ENCODE data around the gene HTT. TPM values are rescaled to one million over a fixed set of nuclear protein-coding genes. Genes with fewer than 3 reads are reported as not detected.

The HTT gene
- total RNA-seq, 2 experiments from 2014 or later: 56.9 to 62.6 TPM

DNA sequence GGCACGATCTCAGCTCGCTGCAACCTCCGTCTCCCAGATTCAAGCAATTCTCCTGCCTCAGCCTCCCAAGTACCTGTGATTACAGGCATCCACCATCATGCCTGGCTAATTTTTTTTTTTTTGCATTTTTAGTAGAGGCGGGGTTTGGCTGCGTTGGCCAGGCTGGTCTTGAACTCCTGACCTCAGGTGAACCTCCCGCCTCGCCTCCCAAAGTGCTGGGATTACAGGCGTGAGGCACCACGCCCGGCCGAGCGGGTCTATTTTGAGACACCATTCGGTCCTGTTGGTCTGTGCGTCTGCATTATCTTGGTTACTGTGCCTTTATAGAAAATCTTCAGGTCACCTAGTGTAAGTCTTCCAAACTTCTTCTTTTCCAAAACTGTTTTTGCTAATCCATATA lies 196.7 kb downstream of the HTT start:
- no peaks in the 10 kb centered on the region for H3K36me3 ChIP-seq (ENCODE audit: insufficient read depth, low read length)
- no peak overlapping the region for H3K4me3 Mint-ChIP-seq
- peaks cover 3% of the 10 kb centered on the region for H3K9me3 Mint-ChIP-seq
- H3K27ac ChIP-seq (ENCODE audit: low read depth in 1 of 2, low read length in 2 of 2): no peak overlapping the region
- no peaks in the 10 kb centered on the region for H3K9me3 ChIP-seq (ENCODE audit: control insufficient read depth in 1 of 2, insufficient read depth in 1 of 2, low read length in 2 of 2)
- no peaks in the 10 kb centered on the region for H3K27me3 ChIP-seq (ENCODE audit: control insufficient read depth in 1 of 2, insufficient read depth in 2 of 2, low read length in 2 of 2)
- intact Hi-C loops (cut with DNase I, micrococcal nuclease): no loop called here
- DNase-seq (no peak), ATAC-seq (ENCODE audit: poor library complexity) (no peak)
- H3K27me3 Mint-ChIP-seq: no peaks in the 10 kb centered on the region
- ChIA-PET CTCF (no interaction called here), POLR2A (no interaction called here)
- TF ChIP-seq CTCF (IDR thresholded peaks at IDR 0.05): no peak
- H3K4me1 Mint-ChIP-seq (ENCODE audit: low read depth): no peaks in the 10 kb centered on the region
- no peaks in the 10 kb centered on the region for H3K36me3 Mint-ChIP-seq (ENCODE audit: low read depth)
- H3K27ac Mint-ChIP-seq: no peak overlapping the region
- H3K4me1 ChIP-seq (ENCODE audit: insufficient read depth, low read length): no peaks in the 10 kb centered on the region
- no peak overlapping the region for H3K4me3 ChIP-seq (ENCODE audit: low read length)

DNA sequence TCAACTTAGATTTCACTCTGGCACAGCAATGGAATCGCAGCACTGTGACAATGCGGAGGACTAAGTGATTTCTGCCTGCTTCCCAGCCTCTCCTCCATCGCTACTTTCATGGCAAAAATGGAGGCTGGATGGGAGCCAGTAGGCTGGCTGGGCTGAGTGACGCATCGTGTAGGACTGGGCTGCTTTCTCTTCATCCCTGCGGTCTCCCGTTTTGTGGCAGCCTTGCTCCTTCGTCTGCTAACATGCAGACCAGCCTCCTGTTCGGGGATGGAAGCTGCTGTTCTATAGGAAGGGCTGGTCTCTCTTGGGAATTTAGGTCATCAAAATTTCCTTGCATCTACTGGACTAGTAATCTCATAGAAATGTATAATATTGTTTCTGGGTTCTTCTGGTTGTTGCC lies 202.5 kb downstream of the HTT start:
- no peak for ATAC-seq (ENCODE audit: poor library complexity)
- H3K9me3 Mint-ChIP-seq: peaks cover 3% of the 10 kb centered on the region
- no peak for TF ChIP-seq CTCF (IDR thresholded peaks at IDR 0.05)
- intact Hi-C loops (cut with DNase I, micrococcal nuclease): no loop called here
- Histone ChIP-seq H3K4me3 (ENCODE audit: low read length) (no peak overlapping the region), H3K27me3 (ENCODE audit: control insufficient read depth in 1 of 2, insufficient read depth in 2 of 2, low read length in 2 of 2) (peaks cover 0 to 3% of the 10 kb centered on the region in 2 experiments), H3K9me3 (ENCODE audit: control insufficient read depth in 1 of 2, insufficient read depth in 1 of 2, low read length in 2 of 2) (peaks cover 0 to 3% of the 10 kb centered on the region in 2 experiments), H3K4me1 (ENCODE audit: insufficient read depth, low read length) (no peaks in the 10 kb centered on the region), H3K36me3 (ENCODE audit: insufficient read depth, low read length) (no peaks in the 10 kb centered on the region), H3K27ac (ENCODE audit: low read depth in 1 of 2, low read length in 2 of 2) (no peak overlapping the region)
- no peaks in the 10 kb centered on the region for H3K4me1 Mint-ChIP-seq (ENCODE audit: low read depth)
- H3K4me3 Mint-ChIP-seq: no peak overlapping the region
- no peaks in the 10 kb centered on the region for H3K27me3 Mint-ChIP-seq
- no peak overlapping the region for H3K27ac Mint-ChIP-seq
- POLR2A ChIA-PET: no interaction called here
- CTCF ChIA-PET: no interaction called here
- DNase-seq: no peak
- H3K36me3 Mint-ChIP-seq (ENCODE audit: low read depth): peaks cover 4% of the 10 kb centered on the region

DNA sequence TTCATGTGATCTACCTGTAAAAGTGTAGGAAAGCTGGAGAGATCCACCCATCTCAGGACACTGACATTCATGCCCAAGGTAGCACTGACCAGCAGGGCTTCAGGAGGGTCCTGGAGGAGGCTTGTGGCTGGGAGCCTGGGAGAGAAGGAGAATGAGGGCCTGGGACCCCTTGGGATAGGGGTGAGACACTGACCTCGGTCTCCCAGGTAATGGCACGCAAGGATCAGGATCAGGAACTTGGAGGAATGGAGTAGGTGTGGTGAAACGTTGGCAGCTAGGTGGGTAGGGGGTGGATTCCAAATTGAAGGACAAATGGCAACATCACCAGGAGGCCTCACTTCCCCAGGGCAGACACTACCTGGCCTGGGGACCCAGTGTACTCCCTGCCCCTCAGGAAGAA lies 206.0 kb downstream of the HTT start:
- ATAC-seq (ENCODE audit: poor library complexity): no peak
- no peak for TF ChIP-seq CTCF (IDR thresholded peaks at IDR 0.05)
- peaks cover 4% of the 10 kb centered on the region for H3K36me3 Mint-ChIP-seq (ENCODE audit: low read depth)
- Histone ChIP-seq H3K27me3 (ENCODE audit: control insufficient read depth in 1 of 2, insufficient read depth in 2 of 2, low read length in 2 of 2) (peaks cover under 1 to 3% of the 10 kb centered on the region in 2 experiments), H3K4me1 (ENCODE audit: insufficient read depth, low read length) (no peaks in the 10 kb centered on the region), H3K36me3 (ENCODE audit: insufficient read depth, low read length) (no peaks in the 10 kb centered on the region), H3K27ac (ENCODE audit: low read depth in 1 of 2, low read length in 2 of 2) (no peak overlapping the region), H3K9me3 (ENCODE audit: control insufficient read depth in 1 of 2, insufficient read depth in 1 of 2, low read length in 2 of 2) (peaks cover 0 to 14% of the 10 kb centered on the region in 2 experiments), H3K4me3 (ENCODE audit: low read length) (no peak overlapping the region)
- no peaks in the 10 kb centered on the region for H3K4me1 Mint-ChIP-seq (ENCODE audit: low read depth)
- intact Hi-C loops (cut with DNase I, micrococcal nuclease): no loop called here
- H3K27me3 Mint-ChIP-seq: no peaks in the 10 kb centered on the region
- H3K27ac Mint-ChIP-seq: no peak overlapping the region
- ChIA-PET POLR2A (no interaction called here), CTCF (no interaction called here)
- no peak for DNase-seq
- H3K4me3 Mint-ChIP-seq: no peak overlapping the region
- no peaks in the 10 kb centered on the region for H3K9me3 Mint-ChIP-seq
